Measurements from ENCODE around the gene ADAMTS12.

GRCh38 chr5:33888587-33888986 is 3.2 kb downstream of the ADAMTS12 start:
- TF ChIP-seq TAF1 (IDR thresholded peaks at IDR 0.05; ENCODE audit: borderline replicate concordance, insufficient read depth, low read length) (no peak), REST (IDR thresholded peaks at IDR 0.05; ENCODE audit: insufficient read depth in 1 of 2, low read depth in 2 of 2, low read length in 2 of 2) (no peak)

Measured in PFSK-1 (cell line).